H4 (cell line): Measurements from ENCODE around the gene PLK5. TPM values are rescaled to one million over a fixed set of nuclear protein-coding genes. Genes with fewer than 3 reads are reported as not detected.
"Not testable (repeated sequence)": the region's sequence is repeated elsewhere in the genome, so short reads cannot be mapped to it uniquely, and the experiment has no call there.

Experiments
- DNase-seq: peaks from one replicate; pipeline ENCODE4 v3.0.0-alpha.2; 2015; ENCODE audit warnings: low spot score
- total RNA-seq: library from RNA; depleted of rRNA; stranded (reverse); fragments of >200 nt; shearing (Covaris generic); gene quantifications from 2 replicates; pipeline ENCODE4 v1.2.3, GENCODE V29; 2014

The PLK5 gene
- total RNA-seq, 1 experiment from 2014 or later: not detected

DNA sequence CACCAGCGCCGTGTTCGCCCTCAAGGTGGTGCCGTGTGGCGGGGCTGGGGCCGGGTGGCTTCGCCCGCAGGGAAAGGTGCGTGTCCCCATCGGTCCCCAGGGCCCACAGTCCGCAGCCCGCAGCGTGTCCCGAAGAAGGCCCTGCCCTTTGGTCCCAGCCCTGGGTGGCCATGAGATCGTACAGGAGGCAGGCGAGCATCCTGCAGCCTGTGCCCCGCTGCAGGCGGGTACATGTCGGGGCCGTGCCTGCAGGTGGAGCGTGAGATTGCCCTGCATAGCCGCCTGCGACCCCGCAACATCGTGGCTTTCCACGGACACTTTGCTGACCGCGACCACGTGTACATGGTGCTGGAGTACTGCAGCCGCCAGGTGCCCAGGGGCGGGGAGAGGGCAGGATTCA, 1.5 kb downstream of the PLK5 start:
- no peak for DNase-seq

DNA sequence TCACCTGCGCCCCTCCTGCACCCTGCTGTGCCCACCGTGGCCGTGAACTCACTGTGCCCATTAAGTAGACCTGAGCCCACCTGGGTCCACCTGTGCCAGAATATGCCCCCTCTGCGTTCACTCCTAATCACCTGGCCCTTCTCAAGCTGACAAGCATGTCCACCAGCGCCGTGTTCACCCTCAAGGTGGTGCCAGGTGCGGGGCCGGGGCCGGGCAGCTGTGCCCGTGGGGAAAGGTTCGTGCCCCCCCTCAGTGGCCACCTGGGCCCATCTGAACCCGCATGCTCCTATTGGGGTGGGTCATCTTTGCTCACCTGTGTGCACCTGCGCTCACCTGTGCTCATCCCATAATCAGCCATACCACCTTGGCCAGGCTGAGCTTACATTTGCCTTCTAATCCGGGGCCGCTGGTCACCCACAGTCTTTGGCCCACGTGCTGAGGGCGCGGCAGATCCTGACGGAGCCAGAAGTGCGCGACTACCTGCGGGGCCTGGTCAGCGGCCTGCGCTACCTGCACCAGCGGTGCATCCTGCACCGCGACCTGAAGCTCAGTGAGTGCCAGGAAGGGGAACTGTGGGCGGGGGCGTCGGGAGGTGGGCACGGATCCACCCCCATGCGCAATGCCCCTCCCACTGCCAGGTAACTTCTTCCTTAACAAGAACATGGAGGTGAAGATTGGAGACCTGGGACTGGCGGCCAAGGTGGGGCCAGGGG, 2.3 kb downstream of the PLK5 start:
- no peak for DNase-seq

DNA sequence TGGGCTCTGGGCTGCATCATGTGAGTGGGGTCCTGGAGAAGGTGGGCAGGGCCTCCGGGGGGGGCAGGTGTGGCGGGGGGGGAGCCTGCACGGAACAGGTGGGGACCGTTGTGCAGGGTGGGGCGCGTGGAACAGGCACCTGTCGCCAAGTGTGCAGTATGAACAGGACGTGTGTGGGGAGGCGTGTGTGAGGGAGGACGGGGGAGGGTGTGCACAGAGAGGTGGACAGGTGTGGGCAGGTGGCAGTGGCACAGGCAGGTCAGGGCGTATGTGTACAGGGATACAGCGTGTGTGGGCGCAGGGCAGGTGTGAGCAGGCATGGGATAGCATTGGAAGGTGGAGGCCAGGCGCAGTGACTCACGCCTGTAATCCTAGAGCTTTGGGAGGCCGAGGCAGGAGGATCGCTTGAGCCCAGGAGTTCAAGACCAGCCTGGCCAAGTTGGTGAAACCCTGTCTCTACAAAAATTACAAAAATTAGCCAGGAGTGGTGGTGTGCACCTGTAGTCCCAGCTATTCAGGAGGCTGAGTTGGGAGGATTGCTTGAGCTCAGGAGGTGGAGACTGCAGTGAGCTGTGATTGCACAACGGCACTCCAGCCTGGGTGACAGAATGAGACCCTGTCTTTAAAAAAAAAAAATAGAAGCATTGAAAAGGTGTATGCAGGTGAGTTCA, 3.2 kb downstream of the PLK5 start:
- DNase-seq: peak; percentile 1

DNA sequence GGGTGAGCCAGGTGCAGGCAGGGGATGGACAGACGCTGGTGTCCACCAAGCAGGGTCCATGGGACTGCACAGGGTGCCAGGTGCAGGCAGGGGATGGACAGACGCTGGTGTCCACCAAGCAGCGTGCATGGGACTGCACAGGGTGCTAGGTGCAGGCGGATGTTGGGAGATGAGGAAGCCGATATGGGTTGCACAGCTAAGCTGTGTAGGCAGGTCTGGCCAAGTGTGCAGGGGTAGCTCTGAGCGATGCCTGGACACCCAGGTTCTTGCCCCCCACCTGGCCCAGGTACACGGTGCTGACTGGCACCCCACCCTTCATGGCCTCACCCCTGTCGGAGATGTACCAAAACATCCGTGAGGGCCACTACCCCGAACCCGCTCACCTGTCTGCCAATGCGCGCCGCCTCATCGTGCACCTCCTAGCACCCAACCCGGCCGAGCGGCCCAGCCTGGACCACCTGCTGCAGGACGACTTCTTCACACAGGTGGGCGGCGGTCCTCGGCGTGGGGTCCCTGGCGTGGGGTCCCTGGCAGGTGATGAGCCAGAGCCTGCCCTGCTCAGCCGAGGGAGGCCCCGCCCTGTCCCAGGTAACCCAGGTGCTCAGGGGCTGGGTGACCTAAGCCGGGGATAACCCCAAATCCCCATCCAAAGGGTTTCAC, 3.9 kb downstream of the PLK5 start:
- DNase-seq: no peak

DNA sequence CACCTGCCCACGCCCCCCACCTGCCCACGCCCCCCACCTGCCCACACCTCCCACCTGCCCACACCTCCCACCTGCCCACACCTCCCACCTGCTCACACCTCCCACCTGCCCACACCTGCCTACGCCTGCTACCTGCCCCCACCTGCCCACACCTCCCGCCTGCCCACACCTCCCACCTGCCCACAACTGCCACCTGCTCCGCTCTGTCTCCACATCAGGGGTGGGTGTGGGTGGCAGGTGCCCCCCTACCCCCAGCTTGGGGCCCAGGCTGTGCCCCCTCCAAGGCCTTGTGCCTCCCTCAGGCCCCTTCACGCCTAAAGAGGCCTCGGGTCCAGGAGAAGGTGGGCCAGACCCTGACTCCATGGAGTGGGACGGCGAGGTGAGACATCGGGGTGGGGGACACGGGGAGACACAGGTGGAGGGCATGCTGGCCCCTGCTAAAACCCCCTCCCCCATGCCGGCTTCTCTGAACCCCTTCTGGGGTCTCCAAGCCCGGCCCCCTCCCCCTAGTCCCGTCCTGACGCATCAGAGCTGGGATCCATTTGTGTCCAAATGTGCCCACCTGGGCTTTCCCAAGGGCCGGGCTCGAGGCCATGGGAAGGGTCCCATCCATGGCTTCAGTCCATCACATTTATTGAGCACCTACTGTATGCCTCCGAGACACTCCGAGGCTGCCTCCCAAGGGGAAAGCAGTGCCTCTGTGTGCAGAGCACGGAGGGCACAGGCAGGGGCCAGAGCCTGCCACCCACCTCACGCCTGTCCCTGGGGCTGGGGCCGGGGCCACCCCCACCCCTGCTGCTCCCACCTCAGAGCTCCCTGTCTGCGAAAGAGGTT, 4.9 kb downstream of the PLK5 start:
- DNase-seq: no peak

DNA sequence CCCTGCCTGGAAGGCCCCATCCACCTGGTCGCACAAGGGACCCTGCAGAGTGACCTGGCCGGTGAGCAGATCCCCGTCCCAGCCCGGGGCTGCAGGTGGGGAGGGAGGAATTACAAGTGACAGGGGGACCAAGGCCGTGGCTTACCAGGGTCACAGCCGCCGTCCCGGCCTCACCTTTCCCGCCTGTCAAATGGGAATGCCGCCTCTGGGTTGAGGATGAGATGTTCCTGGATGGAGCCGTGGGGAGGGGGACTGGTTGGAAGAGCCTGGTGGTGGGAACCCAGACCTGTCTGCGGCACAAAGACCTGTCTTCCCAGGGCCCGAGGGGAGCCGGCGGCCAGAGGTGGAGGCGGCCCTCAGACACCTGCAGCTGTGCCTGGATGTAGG, 5.5 kb downstream of the PLK5 start:
- no peak for DNase-seq

DNA sequence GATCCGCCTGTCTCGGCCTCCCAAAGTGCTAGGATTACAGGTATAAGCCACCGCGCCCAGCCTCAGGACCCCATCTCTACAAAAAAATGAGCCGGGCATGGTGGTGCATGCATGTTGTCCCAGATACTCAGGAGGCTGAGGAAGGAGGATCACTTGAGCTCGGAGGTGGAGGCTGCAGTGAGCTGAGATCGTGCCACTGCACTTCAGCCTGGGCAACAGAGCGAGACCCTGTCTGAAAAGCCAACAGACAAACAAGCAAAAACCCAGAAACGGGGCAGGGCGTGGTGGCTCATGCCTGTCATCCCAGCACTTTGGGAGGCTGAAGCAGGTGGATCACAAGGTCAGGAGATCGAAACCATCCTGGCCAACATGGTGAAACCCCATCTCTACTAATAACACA, 7.0 kb downstream of the PLK5 start:
- not testable (repeated sequence) for DNase-seq

DNA sequence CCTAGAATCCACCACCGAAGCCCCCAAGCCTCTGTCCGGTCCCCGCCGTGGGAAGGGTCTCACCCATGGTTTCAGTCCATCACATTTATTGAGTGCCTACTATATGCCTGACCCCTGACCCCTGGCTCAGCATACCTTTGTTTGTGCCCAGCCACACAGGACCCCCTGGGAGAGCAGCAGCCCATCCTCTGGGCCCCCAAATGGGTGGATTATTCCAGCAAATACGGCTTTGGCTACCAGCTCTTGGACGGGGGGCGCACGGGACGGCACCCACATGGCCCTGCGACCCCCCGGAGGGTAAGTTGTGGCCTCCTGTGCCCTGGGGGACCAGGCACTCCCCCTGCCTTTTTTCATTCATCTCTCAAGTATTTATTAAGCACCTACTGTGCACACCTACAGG, 7.7 kb downstream of the PLK5 start:
- no peak for DNase-seq

DNA sequence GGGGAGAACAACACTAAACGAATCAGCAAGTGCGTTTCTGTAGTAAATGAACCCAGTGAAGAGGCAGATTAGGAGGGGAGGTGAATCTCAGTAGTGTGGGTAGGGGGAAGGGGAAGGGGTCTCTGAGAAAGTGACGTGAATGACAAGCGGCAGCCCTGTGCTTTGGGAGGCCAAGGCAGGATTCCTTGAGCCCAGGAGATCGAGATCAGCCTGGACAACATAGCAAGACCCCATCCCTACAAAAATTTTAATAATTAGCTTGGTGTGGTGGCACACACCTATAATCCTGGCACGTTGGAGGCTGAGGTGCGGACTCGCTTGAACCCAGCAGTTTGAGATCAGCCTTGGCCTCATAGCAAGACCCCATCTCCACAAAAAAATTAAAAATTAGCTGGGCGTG, 8.1 kb downstream of the PLK5 start:
- DNase-seq: no peak

DNA sequence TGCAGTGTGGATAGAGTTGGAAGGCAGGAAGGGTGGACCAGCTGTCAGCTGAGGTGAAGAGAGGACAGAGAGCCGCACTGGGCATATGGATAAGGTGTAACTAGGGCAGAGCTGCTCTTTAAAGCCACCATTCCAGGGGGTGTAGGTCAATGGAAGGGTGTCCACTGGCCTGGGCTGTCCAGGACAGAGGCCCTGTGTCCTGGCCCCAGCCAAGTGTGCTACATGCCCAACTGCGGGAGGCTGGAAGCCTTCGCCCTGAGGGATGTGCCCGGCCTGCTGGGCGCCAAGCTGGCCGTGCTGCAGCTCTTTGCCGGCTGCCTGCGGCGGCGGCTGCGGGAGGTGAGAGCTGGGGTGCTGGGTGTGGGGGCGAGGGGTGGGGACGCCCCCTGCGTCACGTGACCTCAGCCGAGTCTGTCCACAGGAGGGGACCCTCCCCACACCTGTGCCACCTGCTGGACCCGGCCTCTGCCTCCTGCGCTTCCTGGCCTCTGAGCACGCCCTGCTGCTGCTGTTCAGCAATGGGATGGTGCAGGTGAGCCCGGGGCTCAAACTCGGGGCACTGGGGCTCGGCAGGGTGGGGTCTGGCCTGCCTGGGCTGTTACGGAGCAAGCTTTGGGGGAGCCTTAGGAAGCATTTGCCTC, 9.8 kb downstream of the PLK5 start:
- no peak for DNase-seq

DNA sequence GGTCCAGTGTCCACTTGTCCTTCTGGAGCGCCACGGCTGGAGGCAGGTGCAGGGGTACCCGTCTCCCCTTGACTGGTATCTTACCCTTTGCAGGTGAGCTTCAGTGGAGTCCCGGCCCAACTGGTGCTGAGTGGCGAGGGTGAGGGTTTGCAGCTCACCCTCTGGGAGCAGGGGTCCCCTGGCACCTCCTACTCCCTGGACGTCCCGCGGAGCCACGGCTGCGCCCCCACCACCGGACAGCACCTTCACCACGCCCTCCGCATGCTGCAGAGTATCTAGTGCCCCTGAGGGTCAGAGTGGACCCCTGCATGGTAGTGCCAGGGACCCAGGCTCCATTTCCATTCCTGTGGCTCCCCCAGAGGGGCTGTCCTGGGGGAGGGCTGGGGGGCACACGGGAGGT, 11.1 kb downstream of the PLK5 start:
- DNase-seq: no peak

DNA sequence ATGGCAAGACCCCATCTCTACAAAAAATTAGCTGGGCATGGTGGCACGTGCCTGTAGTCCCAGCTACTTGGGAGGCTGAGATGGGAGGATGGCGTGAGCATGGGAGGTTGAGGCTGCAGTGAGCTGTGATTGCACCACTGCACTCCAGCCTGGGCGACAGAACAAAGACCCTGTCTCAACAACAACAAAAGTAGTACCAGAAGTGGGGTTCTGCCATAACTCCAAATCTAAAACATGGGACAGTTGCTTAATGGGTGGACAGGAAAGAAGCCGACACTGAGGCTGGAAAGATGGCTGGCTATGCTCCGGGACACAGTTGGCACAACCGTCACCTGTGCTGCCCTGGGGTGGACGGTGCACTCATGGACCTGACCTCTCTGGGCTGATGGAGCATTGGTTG, 11.8 kb downstream of the PLK5 start:
- DNase-seq: not testable (repeated sequence)

DNA sequence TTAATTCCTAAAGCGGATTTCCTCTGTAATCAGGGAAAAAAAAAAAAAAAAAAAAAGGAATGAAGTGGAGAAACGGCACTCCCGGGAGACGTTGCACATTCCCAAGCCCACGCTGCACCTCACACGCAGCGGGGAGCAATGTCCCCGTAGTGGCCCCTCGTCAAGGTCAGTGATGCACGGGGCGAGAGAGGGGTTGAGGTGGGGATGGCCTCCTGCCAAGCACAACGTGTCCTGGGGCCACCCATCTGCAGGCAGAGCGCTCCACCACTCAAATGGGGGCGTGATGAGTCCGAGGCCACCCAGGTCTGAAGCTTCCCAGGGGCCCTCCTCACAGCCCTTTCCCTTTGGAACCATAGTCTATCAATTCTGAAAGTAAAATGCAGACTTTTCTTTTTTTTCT, 15.1 kb downstream of the PLK5 start:
- no peak for DNase-seq

DNA sequence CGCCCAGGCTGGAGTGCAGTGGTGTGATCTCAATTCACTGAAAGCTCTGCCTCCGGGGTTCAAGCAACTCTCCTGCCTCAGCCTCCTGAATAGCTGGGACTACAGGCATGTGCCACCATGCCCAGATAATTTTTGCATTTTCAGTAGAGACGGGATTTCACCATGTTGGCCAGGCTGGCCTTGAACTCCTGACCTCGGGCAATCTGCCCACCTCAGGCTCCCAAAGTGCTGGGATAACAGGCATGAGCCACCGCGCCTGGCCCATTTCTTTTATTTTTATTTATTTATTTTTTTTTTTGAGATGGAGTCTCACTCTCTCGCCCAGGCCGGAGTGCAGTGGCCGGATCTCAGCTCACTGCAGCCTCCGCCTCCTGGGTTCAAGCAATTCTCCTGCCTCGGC, 15.9 kb downstream of the PLK5 start:
- not testable (repeated sequence) for DNase-seq

DNA sequence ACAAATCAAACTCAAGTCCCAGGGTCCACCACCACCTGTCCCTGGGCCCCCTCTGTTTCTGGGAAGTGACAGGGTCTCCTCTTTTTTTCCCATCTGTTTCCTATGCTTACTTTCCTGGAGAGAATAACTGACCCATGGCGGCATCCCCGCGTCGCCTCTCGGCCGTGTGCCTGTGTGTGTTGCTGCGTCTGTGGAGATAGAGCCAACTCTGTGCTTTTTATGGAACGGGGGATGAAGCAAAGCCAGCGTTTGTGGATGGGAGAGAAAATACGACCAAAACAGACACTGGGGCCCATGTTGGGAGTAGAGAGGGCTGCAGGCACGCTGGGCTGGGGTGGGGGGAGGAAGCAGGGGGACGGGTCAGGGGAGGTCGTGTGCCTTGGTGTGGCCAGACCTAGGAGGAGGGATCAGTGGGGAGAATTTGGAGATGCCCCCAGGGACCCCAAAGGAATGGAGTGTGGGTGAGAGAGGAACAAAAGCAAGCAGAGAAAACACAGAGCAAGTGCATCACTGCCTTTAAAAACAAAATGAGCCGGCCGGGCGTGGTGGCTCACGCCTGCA, 16.6 kb downstream of the PLK5 start:
- no peak for DNase-seq

DNA sequence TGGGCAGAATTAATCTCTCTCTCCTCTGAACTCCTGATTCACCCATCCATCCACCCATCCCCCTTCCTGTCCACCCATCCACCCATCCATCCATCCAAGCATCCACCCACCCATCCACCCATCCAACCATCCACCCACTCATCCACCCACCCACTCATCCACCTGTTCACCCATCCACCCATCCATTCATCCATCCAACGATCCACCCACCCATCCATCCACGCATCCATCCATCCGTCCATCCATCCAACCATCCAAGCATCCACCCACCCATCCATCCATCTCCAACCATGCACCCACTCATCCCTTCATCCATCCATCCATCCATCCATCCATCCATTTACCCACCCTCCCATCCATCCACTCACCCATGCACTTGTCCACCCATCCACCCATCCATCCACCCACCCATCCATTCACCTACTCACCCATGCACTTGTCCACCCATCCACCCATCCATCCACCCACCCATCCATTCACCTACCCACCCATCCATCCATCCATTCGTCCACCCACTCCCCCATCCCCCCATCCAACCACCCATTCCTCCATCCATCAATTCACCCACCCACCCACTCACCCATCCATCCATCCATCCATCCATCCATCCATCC, 25.6 kb downstream of the PLK5 start:
- DNase-seq: no peak

DNA sequence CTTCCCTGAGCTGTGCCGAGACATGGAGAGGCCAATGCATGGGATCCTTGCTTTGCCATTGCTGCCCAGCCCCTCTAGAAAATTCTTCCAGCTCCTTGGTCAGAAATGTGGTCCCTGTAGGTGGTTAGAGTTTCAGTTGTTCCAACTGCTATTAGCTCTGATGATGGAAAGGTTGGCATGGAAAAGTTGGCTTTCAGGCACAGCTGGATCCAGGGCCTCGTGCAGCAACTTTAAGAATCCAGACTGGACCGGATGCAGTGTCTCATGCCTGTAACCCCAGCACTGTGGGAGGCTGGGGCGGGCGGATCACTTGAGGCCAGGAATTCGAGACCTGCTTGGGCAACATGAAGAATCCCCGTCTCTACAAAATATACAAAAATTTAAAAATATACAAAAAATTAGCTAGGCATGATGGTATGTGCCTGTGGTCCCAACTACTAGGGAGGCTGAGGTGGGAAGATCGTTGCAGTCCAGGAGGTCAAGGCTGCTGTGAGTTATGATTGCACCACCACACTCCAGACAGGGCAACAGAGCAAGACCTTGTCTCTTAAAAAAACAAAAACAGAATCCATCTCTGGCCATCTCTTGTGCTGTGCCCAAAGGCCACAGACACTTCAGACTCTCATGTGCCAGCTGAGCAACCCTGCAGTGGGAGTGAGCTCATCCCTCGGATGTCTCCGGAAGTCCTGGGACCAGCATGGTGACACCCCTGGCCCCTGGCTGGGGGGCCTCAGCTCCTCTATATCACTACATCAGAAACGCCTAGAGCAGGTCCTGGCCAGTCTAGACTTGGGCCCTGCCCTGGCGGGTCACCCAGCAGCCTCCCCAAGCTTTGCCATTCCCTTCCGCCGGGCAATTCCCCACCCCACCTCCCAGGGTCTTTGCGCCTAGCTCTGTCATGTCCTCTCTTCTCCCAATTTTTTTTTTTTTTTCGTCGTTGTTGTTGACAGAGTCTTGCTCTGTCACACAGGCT, 27.5 kb downstream of the PLK5 start:
- no peak for DNase-seq

DNA sequence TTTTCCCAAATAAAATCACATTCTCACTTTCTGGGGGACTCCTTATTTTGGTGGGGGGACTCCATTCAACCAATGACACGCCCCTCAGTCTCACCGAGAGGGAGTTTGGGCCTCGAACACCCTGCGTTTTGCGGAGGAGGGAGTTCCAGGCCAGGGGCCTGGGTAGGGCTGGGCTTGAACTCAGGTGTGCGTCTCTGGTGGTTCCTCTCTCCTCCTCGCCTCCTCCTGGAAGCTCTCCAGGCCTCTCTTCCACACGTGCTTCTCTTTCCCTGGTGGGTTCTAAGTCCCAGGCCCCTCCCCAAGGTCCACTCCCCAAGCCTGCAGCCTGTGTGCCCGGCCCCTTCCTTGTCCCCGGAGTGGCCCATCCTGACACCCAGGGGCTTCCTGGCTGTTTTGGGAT, 29.5 kb downstream of the PLK5 start:
- no peak for DNase-seq

DNA sequence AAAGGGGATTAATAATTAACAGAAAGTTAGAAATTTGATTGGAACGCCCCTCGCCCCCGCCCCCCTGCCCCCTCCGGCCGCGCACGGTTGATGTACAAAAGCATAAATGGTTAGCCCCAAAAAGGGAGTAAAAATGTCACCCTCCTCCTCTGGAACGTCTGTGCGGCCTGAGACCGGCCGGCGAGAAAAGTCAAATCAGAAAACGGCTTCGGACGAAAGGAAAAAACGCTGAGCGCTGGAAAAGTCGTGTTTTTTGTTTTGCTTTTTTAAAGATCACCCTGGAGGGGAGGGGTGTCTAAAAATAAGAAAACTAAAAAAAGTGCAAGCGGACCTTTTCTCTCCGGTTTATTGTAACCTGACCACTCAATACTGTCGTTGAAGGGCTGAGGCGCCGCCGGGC, 31.1 kb downstream of the PLK5 start:
- no peak for DNase-seq
